ENCODE results near the gene CYP3A7. TPM values are rescaled to one million over a fixed set of nuclear protein-coding genes. Genes with fewer than 3 reads are reported as not detected.

The CYP3A7 gene
- total and polyA plus RNA-seq, 2 donors (not counting 1 experiment from before 2014, with no cell fraction given) = 0.16 to 37.8 TPM

- peak in 1 of 2 donors; percentile 58 for DNase-seq (ENCODE audit: low read depth in 2 of 2)
- H3K4me2 ChIP-seq (ENCODE audit: extremely low read depth, insufficient read depth, low read length) = peak within 1 kb of the TSS; percentile 30
- H3K27me3 ChIP-seq (ENCODE audit: control insufficient read depth, insufficient read depth, low read length) = peaks cover 3% of the 10 kb centered on the region
Observed at GRCh38 chr7:99679400-99680191, 55.4 kb downstream of the CYP3A7 start, which contains the start of gene CYP3A5. Gene CYP3A5, minus strand, starts transcription at chr7:99679996. Its CDS starts 100 bp downstream, at chr7:99679896.

GRCh38 chr7:99679032-99679399 lies 56.0 kb downstream of the CYP3A7 start:
- H3K27me3 ChIP-seq (ENCODE audit: control insufficient read depth, insufficient read depth, low read length) = peaks cover 3% of the 10 kb centered on the region
- H2AFZ ChIP-seq (ENCODE audit: low read length) = peak overlapping the region; percentile 34
- H3K4me2 ChIP-seq (ENCODE audit: extremely low read depth, insufficient read depth, low read length) = peak overlapping the region; percentile 30
- no peak for TF ChIP-seq EZH2 (IDR thresholded peaks at IDR 0.05; ENCODE audit: low read length, missing control alignments)
- TF ChIP-seq, protein P1, sequence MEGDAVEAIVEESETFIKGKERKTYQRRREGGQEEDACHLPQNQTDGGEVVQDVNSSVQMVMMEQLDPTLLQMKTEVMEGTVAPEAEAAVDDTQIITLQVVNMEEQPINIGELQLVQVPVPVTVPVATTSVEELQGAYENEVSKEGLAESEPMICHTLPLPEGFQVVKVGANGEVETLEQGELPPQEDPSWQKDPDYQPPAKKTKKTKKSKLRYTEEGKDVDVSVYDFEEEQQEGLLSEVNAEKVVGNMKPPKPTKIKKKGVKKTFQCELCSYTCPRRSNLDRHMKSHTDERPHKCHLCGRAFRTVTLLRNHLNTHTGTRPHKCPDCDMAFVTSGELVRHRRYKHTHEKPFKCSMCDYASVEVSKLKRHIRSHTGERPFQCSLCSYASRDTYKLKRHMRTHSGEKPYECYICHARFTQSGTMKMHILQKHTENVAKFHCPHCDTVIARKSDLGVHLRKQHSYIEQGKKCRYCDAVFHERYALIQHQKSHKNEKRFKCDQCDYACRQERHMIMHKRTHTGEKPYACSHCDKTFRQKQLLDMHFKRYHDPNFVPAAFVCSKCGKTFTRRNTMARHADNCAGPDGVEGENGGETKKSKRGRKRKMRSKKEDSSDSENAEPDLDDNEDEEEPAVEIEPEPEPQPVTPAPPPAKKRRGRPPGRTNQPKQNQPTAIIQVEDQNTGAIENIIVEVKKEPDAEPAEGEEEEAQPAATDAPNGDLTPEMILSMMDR (conservative IDR thresholded peaks at IDR 0.05 in 1 of 2, IDR thresholded peaks at IDR 0.05 in 1 of 2; ENCODE audit: low read depth in 1 of 2, low read length in 2 of 2) = no peak
- no peaks in the 10 kb centered on the region for H3K79me2 ChIP-seq (ENCODE audit: control insufficient read depth, insufficient read depth, low read length)
- H3K9ac ChIP-seq (ENCODE audit: insufficient read depth, low read length) = no peak overlapping the region
- H4K20me1 ChIP-seq (ENCODE audit: control insufficient read depth, extremely low read depth, insufficient read depth, low read length) = no peaks in the 10 kb centered on the region
- H3K4me1 ChIP-seq (ENCODE audit: control insufficient read depth, extremely low read depth, insufficient read depth, low read length) = no peaks in the 10 kb centered on the region
- peak overlapping the region in 2 of 4 experiments; percentile 34 to 45 for H3K4me3 ChIP-seq (replicated peaks in 1 of 4; ENCODE audit: control extremely low read depth in 1 of 4, insufficient read depth in 1 of 4, low read depth in 3 of 4, low read length in 4 of 4)
- H3K27ac ChIP-seq (ENCODE audit: insufficient read depth, low read length) = peak overlapping the region; percentile 7
- H3K9me3 ChIP-seq (ENCODE audit: control insufficient read depth, insufficient read depth, low read depth, low read length) = no peaks in the 10 kb centered on the region
- H3K36me3 ChIP-seq (ENCODE audit: control insufficient read depth, insufficient read depth, low read length) = no peaks in the 10 kb centered on the region
- DNase-seq (ENCODE audit: low read depth in 2 of 2) = peak; percentile 14 to 17

More at GRCh38 chr7:99679400-99680191, 55.4 kb downstream of the CYP3A7 start, which contains the start of gene CYP3A5:
- Histone ChIP-seq H3K36me3 (ENCODE audit: control insufficient read depth, insufficient read depth, low read length) (no peaks in the 10 kb centered on the region), H2AFZ (ENCODE audit: low read length) (peak within 1 kb of the TSS; percentile 34), H3K9ac (ENCODE audit: insufficient read depth, low read length) (no peak within 1 kb of the TSS), H3K27ac (ENCODE audit: insufficient read depth, low read length) (peak within 1 kb of the TSS; percentile 7), H3K79me2 (ENCODE audit: control insufficient read depth, insufficient read depth, low read length) (no peaks in the 10 kb centered on the region), H3K4me1 (ENCODE audit: control insufficient read depth, extremely low read depth, insufficient read depth, low read length) (no peaks in the 10 kb centered on the region), H3K4me3 (replicated peaks in 1 of 4; ENCODE audit: control extremely low read depth in 1 of 4, insufficient read depth in 1 of 4, low read depth in 3 of 4, low read length in 4 of 4) (peak within 1 kb of the TSS in 3 of 4 experiments; percentile 7 to 45 (median 34)), H3K9me3 (ENCODE audit: control insufficient read depth, insufficient read depth, low read depth, low read length) (no peaks in the 10 kb centered on the region), H4K20me1 (ENCODE audit: control insufficient read depth, extremely low read depth, insufficient read depth, low read length) (no peaks in the 10 kb centered on the region)
- TF ChIP-seq, protein P1 (conservative IDR thresholded peaks at IDR 0.05 in 1 of 2, IDR thresholded peaks at IDR 0.05 in 1 of 2; ENCODE audit: low read depth in 1 of 2, low read length in 2 of 2) = no peak
- TF ChIP-seq EZH2 (IDR thresholded peaks at IDR 0.05; ENCODE audit: low read length, missing control alignments) = no peak

DNA sequence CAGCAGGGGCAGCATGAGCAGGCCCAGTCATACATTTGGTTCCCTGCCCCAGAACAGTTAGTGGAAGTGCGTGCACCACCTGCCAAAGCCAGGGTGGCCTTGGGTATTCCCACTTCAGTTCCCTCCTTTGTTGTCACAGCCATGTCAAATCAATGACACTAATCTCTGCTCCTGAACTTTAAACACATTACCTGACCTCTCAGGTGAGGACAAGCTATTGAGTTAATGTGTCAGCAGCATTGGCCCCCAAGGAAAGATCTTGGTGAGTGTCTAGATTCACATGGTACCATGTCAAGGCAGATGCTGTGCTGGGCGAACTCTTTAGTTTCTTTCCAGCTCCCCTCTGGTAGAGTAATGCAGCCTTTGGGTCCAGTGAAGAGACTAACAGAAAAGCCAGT lies 57.3 kb downstream of the CYP3A7 start:
- no peak for DNase-seq (ENCODE audit: low read depth in 2 of 2)
- H2AFZ ChIP-seq (ENCODE audit: low read length) = no peak overlapping the region
- TF ChIP-seq EZH2 (IDR thresholded peaks at IDR 0.05; ENCODE audit: low read length, missing control alignments) = no peak
- TF ChIP-seq, protein P1 (conservative IDR thresholded peaks at IDR 0.05 in 1 of 2, IDR thresholded peaks at IDR 0.05 in 1 of 2; ENCODE audit: low read depth in 1 of 2, low read length in 2 of 2) = no peak

More for the DNA sequence above, 57.3 kb downstream of the CYP3A7 start:
- Histone ChIP-seq H3K4me3 (replicated peaks in 1 of 4; ENCODE audit: control extremely low read depth in 1 of 4, insufficient read depth in 1 of 4, low read depth in 3 of 4, low read length in 4 of 4) (no peak overlapping the region), H4K20me1 (ENCODE audit: control insufficient read depth, extremely low read depth, insufficient read depth, low read length) (no peaks in the 10 kb centered on the region), H3K4me2 (ENCODE audit: extremely low read depth, insufficient read depth, low read length) (no peak overlapping the region), H3K36me3 (ENCODE audit: control insufficient read depth, insufficient read depth, low read length) (no peaks in the 10 kb centered on the region), H3K79me2 (ENCODE audit: control insufficient read depth, insufficient read depth, low read length) (no peaks in the 10 kb centered on the region), H3K9me3 (ENCODE audit: control insufficient read depth, insufficient read depth, low read depth, low read length) (no peaks in the 10 kb centered on the region), H3K27me3 (ENCODE audit: control insufficient read depth, insufficient read depth, low read length) (peaks cover 3% of the 10 kb centered on the region), H3K9ac (ENCODE audit: insufficient read depth, low read length) (no peak overlapping the region), H3K27ac (ENCODE audit: insufficient read depth, low read length) (no peak overlapping the region), H3K4me1 (ENCODE audit: control insufficient read depth, extremely low read depth, insufficient read depth, low read length) (no peaks in the 10 kb centered on the region)

Data from fibroblast of lung (primary cell).